Right lobe of liver (tissue), 6 donors: ENCODE results near the gene CPNE6. TPM values are rescaled to one million over a fixed set of nuclear protein-coding genes. Genes with fewer than 3 reads are reported as not detected.
A peak's percentile ranks its signal among the peaks of the same experiment; 100 is the strongest.

Experiments used
- ATAC-seq, 4 donors: fragments of 200-7000 bp; cut with Tn5 transposase; one replicate each; pipeline ENCODE4 v1.9.1; 2020; ENCODE audit warnings: mild to moderate bottlenecking in 4 of 4, moderate library complexity in 4 of 4
- DNase-seq, 3 donors: peaks; one replicate each; pipeline ENCODE4 v3.0.0-alpha.2; 2020
- H3K27ac ChIP-seq, 3 donors: fragments of 200-600 bp; one replicate each; pipeline ENCODE4 v1.8.0; 2022
- H3K27me3 ChIP-seq, 2 donors: fragments of 200-600 bp; one replicate each; pipeline ENCODE4 v1.8.0; 2022
- H3K36me3 ChIP-seq, 4 donors: fragments of 200-600 bp; sonication (generic) in 1 of 4; one replicate each; pipeline versions ENCODE4 v1.5.1 to v1.8.0; 2017 to 2022; ENCODE audit warnings: control low read depth in 1 of 4
- H3K4me1 ChIP-seq, 4 donors: fragments of 200-600 bp; sonication (generic) in 1 of 4; one replicate each; pipeline versions ENCODE4 v1.5.1 to v1.8.0; 2017 to 2022; ENCODE audit warnings: control low read depth in 1 of 4
- H3K4me3 ChIP-seq, 3 donors: fragments of 200-600 bp; one replicate each; pipeline ENCODE4 v1.8.0; 2022
- H3K9me3 ChIP-seq, 4 donors: fragments of 200-600 bp; sonication (generic) in 1 of 4; one replicate each; pipeline versions ENCODE4 v1.5.1 to v1.8.0; 2017 to 2022; ENCODE audit warnings: control low read depth in 1 of 4
- CTCF ChIP-seq, 4 donors: fragments of 200-600 bp in 3 of 4; fragments of 450-650 bp in 1 of 4; IDR thresholded peaks; one replicate each; pipeline versions ENCODE4 v1.5.1 to v1.8.0; 2016 to 2022; ENCODE audit warnings: antibody characterized with exemption in 4 of 4, mild to moderate bottlenecking in 2 of 4
- POLR2A ChIP-seq: fragments of 450-650 bp; IDR thresholded peaks from one replicate; pipeline ENCODE4 v1.6.1; 2017; ENCODE audit warnings: antibody characterized with exemption, mild to moderate bottlenecking
- WGBS: methylation state at CpG from one replicate; pipeline ENCODE4 v1.1.6; 2018; ENCODE audit warnings: low coverage, low lambda C conversion rate; ENCODE audit not compliant: insufficient coverage; ENCODE audit errors: missing lambda C conversion rate; 5-methylcytosine and 5-hydroxymethylcytosine counted together
- intact Hi-C, 2 donors: fragments of 100-400 bp; cut with DNase I; formaldehyde crosslinking; loops; one replicate each; pipeline versions ENCODE4 v1.11.2 to v1.14.1; 2022
- total RNA-seq, 6 experiments: library from RNA; depleted of rRNA in 2 of 6; stranded (reverse); fragments of >200 nt in 2 of 6; fragmentation: NEBNext Ultra II Directional in 3 of 6; extraction: Animal tissue kit (Norgen Biotek cat#: 25700) in 3 of 6; gene quantifications; one replicate each; pipeline versions ENCODE4 v1.1.0 to v1.2.4, GENCODE V29; 2016 to 2023
- donor health status: DM: no; HTN: yes; CAD: no.
- donor health status: DM: no; HTN: no; CAD: no.
- donor health status: DM: no; HTN: no; CAD: no.
- donor health status: DM: no; HTN: yes; CAD: no.
- donor health status: DM: no; HTN: yes; CAD: no.

CPNE6 gene
- total RNA-seq, 6 experiments from 2014 or later, result 0.09 to 0.40 (median 0.18) TPM; not detected in 2

GRCh38 chr14:24051789-24052655 lies 19.3 kb upstream of the CPNE6 start, which contains the start of gene CARMIL3:
Gene CARMIL3 (plus strand): TSS chr14:24052009. CDS start chr14:24052154, 145 bp downstream.
- Histone ChIP-seq H3K4me3 (peak within 1 kb of the TSS; percentile 38 to 63 (median 62)), H3K27me3 (no peaks in the 10 kb centered on the region), H3K4me1 (peaks cover 0 to 14% (median 2%) of the 10 kb centered on the region in 4 donors), H3K36me3 (no peaks in the 10 kb centered on the region), H3K27ac (peak within 1 kb of the TSS in 1 of 3 donors; percentile 39), H3K9me3 (no peaks in the 10 kb centered on the region)
- peak in 2 of 4 donors; percentile 3 to 5 for TF ChIP-seq CTCF (IDR thresholded peaks at IDR 0.05)
- TF ChIP-seq POLR2A, result peak; percentile 21
- ATAC-seq (peak; percentile 79 to 92 (median 88)), DNase-seq (peak; percentile 61 to 77 (median 67))
- 5% methylated on average over 4 of the region's 92 CpGs for WGBS
- intact Hi-C loops, result no loop called here

- no peaks in the 10 kb centered on the region for H3K27me3 ChIP-seq
- H3K4me1 ChIP-seq, result peaks cover 0 to 23% (median 2%) of the 10 kb centered on the region in 4 donors
- H3K27ac ChIP-seq, result no peak overlapping the region
- 45% methylated on average over 7 of the region's 20 CpGs for WGBS
- no peaks in the 10 kb centered on the region for H3K36me3 ChIP-seq
- H3K9me3 ChIP-seq, result no peaks in the 10 kb centered on the region
- DNase-seq (peak in 1 of 3 donors; percentile 33), ATAC-seq (no peak)
- TF ChIP-seq CTCF (IDR thresholded peaks at IDR 0.05) (no peak), POLR2A (no peak)
- intact Hi-C loops, result no loop called here
- peak overlapping the region in 1 of 3 donors; percentile 62 for H3K4me3 ChIP-seq
Measured at GRCh38 chr14:24052656-24053547, 18.5 kb upstream of the CPNE6 start.

- no peak overlapping the region for H3K27ac ChIP-seq
- H3K27me3 ChIP-seq, result no peaks in the 10 kb centered on the region
- TF ChIP-seq POLR2A (no peak), CTCF (IDR thresholded peaks at IDR 0.05) (no peak)
- intact Hi-C loops, result no loop called here
- peak in 1 of 3 donors; percentile 44 for DNase-seq
- H3K9me3 ChIP-seq, result no peaks in the 10 kb centered on the region
- peaks cover 0 to 26% (median 4%) of the 10 kb centered on the region in 4 donors for H3K4me1 ChIP-seq
- H3K4me3 ChIP-seq, result no peak overlapping the region
- 69% methylated on average over 8 of the region's 10 CpGs for WGBS
- ATAC-seq, result no peak
- H3K36me3 ChIP-seq, result no peaks in the 10 kb centered on the region
Measured at GRCh38 chr14:24053548-24054323, 17.6 kb upstream of the CPNE6 start.

- intact Hi-C loops, result no loop called here
- Histone ChIP-seq H3K36me3 (no peaks in the 10 kb centered on the region), H3K27me3 (no peaks in the 10 kb centered on the region), H3K27ac (no peak overlapping the region), H3K4me3 (no peak overlapping the region), H3K9me3 (no peaks in the 10 kb centered on the region), H3K4me1 (peaks cover 0 to 26% (median 5%) of the 10 kb centered on the region in 4 donors)
- TF ChIP-seq CTCF (IDR thresholded peaks at IDR 0.05) (no peak), POLR2A (no peak)
- ATAC-seq (no peak), DNase-seq (no peak)
- WGBS, result 80% methylated on average over 5 of the region's 6 CpGs
Measured at GRCh38 chr14:24054324-24054641, 17.1 kb upstream of the CPNE6 start.
